ENCODE results near the gene PTPN5.

PTPN5 gene

DNA sequence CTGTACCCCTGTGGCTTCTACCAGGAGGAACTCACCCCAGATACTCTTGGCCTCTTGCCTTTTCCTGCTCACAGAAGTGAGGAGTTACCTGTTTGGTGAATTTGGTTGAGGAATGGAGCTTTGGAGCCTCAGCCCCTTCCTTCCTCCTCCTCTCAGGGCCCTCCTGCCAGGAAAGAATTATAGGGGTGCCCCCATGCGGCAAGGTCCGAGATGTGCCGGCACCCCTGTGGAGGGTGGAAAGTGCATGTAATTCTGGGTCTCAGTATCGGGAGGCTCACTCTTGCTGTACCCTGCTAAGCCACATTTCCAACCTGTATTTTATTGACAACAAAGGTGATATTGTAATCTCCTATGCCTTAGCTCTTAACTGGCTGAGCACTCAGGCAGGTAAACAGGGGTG is 51.9 kb downstream of the PTPN5 start:
- no peak for DNase-seq (ENCODE audit: low spot score)

DNA sequence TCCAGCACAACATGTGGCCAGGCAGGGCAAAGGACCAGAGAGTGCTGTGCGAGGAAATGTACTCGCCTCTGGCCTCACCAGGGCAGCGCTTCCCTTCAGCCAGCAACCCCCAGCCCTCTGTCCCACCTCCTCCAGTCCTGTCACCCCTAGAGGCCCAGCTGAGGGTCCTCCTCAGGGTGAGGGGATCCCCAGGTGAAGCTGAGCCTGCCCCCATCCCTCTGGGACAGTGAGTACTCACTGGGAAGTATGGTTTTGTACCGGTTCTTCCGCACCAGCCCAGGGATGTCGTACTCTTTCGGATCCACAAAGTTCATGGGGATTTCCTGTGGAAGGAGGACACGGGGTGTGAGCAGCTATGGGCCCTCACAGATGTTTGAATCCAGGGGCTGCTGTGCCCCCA is 54.0 kb downstream of the PTPN5 start:
- DNase-seq (ENCODE audit: low spot score) = no peak

DNA sequence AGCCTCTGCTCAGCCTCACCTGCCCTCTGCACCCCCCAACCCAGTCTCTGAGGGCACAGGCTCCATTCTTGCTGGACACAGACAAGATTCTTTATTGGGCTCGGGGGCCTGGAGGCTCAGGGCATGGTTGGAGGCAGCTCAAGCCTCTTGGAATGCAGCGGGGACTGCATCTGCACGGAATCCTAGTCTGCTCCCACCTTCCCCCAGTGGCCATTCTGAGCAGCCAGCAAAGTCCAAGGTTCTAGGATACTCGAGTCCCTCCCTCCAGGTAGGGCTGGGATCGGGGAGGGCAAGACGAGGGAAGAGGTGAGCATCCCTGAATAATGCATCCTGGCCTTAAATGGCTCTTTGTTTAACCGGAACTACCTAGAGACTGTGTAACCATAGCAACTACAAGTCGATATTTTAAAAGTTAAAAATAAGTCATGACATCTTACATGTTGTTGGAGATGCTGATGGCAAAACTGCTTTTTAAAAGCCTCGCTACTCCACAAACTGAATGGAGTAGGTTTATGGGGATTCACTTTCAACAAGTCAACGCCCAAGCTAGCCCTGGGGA is 54.9 kb downstream of the PTPN5 start:
- no peak for DNase-seq (ENCODE audit: low spot score)

DNA sequence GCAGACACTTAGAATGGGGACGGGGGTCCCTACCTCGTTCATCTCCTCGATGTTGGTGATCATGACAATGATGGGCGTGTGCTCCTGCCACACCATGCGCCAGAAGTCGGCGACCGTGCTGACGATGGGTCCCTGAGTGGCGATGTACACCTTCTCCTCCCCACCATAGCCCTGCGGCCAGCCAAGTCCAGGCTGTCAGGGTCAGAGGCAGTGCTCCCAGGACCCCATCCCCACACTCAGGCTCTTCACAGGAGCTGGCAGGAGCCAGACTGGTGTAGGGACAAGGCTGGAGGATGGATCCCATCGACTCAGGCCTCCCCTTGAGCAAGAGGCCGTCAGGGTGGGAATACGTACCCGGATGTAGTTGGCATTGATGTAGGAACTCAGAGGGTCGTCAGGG is 58.4 kb downstream of the PTPN5 start:
- DNase-seq (ENCODE audit: low spot score) = no peak

DNA sequence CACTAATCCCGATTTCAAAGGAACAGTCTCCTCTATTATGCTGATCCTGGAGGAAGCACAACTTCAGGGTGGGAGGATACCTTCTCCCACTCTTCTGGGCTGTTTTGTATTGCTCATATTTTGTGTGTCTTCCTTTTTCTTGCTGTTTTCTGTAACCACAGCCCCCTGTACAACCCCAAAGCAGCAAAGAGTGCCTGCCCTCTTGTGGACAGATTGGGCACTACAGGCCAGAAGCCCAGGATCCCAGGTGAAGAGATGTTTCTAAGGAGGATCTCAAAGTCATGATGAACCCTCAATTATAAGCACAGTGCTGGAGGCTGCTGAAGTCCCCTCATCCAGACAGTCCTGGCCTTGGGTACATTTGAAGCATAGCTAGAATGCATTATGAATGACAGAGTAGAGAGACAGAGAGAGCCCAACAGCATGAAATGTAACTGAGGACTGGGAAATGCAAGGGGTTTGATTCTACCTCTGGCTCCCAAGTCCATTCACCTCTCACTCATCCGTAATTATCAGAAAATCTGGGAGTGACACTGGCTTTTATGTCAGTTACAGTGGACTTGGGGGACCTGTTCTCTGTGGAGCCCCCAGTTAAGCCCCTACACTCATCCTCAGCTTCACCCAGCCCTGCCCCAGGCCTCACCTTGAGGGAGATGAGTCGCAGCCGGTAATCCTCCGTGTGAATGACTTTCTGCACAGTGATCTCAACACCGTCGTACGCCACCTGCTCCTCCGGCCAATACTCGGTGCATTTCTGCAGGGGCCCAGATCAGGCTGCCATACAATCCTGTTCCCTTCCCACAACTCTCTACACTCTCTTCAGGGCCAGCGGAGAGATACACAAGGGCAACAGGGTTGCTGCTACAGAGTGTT is 59.4 kb downstream of the PTPN5 start:
- peak; percentile 63 for DNase-seq (ENCODE audit: low spot score)

DNA sequence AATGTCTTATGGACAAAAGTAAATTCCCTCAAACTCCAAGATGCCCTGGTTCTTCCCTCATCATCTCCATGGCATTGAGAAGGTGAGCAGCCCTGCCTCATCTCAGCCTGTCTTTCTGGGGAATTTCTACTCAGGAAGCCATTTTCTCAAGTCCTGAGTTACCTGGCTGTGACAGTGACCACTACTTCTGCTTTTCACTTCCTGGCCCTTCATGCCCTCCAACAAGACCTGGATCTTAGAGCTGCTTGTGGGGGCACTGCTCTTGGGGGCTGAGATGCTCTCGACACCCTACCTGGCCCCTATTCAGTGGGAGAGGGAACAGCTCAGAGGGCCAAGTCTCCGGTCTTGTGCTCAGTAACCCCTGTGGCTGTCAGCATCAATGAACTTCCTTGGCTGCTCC is 60.2 kb downstream of the PTPN5 start:
- no peak for DNase-seq (ENCODE audit: low spot score)

DNA sequence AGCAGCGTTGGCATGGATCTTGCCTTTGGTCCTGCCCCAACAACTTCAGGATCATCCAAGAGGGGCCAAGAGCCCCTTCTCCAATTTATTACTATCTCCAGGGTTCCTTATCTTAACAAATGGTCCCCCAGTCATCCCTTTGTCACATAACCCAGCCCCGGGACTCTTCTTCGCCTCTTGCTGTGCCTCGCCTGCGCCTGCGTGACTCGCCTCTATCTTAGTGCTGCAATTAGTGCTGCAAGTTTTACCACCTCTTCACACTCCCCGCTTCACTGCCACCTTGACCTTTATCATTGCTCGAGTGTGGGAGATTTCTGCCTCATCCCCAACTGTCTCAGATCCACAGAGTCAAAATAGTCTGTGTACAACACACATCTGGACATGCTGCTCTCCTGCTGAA is 61.6 kb downstream of the PTPN5 start:
- DNase-seq (ENCODE audit: low spot score) = no peak

DNA sequence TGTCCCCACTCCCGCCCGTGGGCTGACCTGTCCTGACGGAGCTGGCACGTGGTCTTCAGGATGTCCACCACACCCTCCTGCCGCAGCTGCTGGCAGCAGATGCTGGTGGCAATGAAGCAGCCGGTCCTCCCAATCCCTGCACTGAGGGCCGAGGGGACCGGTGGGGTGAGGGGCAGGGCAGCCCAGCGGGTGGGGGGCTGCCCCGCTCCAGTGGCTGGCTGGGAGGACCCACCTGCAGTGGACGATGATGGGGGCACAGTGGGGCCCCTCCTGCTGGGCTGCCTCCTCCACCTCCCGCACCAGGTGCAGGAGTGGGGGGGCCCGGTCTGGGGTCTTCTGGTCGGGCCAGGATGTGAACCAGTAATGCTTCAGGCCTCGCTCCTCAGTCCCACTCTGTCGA is 62.2 kb downstream of the PTPN5 start:
- DNase-seq (ENCODE audit: low spot score) = no peak

DNA sequence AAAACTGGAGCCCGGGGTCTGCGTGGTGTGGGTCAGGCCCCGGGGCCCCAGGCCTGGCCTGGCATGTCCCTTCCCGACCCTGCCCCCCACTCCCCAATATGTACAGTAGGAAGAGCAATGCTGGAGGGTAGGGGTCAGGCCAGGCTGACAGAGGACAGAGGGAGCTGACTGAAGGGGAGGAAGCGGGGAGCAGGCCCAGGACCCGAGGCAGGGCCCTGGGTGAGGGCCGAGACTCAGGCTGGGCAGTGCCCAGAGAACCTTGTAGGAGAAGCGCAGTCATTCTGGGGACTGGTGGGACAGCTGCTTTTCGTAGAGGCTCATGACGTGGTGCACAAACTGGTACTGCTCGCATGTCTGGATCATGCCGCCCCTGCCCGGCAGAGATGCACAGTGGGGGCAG is 62.9 kb downstream of the PTPN5 start:
- no peak for DNase-seq (ENCODE audit: low spot score)

DNA sequence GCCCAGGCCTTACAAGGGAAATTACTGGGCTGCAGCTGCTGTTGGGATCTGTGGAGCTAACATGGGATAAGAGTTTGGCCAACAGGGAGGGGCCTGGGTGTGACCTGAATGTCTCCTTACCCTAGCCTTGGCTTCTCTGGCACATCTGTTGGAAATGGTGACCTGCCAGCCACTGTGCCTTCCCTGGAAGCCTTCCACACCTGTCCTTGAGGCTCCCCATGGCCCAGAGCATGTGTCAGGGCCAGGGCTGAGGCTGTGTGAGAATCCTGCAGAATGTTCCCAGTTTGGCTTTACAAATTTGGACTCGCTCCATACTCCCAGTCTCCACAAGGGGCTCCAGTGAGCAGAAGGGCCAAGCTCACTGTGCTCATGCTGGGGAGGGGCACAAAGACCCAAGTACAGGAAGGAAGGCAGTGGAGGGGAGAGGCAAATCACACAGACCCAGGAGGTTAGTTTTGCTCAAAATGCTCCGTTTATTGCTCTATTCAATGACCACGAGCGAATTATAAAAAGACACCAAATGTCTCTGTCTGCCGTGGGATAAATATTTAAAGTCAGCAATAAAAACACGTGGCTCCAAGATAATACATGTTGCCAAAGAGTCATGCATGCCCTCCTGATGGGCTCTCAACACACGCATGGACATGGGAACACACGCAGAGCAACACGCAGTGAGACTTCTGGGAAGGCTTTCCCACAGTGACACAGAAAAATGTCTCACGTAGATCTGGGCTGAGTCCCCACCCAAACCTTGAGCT is 63.9 kb downstream of the PTPN5 start:
- peak; percentile 39 for DNase-seq (ENCODE audit: low spot score)

DNA sequence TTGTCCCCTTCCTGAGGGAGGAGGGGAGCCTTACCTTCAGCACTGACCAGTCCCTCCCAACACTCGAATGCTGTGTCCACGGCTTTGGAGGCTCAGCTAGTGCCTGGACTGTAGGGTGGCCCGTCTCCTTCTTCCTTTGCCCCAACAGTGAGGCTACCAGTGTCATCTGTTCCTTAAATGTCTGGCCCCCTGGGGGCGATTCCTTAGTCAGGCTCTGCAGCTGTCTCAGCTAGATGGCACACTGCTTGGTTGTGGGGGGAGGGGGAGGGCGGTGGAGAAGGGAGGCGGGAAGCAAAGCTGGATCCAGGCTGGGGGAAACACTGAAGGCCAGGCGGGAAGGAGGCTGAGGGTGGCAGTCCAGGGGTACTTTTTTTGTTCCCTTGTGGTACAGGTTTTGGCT is 65.6 kb downstream of the PTPN5 start, which contains the start of gene IGSF22:
TSS of gene IGSF22 (minus strand) at position 149 of the 400 bp plus-strand sequence. CDS start 1,952 bp downstream, outside the sequence.
- DNase-seq (ENCODE audit: low spot score) = no peak

DNA sequence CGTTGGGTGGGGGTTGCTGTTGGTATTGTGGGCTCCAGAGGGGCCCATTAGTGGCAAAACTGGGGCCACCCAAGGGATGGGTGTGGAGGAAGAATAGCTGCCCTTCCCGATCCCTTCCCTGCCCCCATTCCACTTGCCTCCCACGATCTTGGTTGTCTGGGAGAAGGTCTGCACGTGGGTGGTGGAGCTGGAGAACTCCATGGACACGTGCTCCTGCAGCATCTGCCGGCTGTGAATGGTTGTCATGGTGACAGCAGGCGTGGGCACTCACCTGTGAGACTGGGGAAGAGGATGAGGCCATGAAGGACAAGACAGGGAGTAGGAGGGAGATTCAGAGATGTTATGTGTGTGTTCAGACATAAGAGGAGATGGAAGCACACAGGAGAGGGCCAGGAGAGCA is 67.6 kb downstream of the PTPN5 start:
- no peak for DNase-seq (ENCODE audit: low spot score)

DNA sequence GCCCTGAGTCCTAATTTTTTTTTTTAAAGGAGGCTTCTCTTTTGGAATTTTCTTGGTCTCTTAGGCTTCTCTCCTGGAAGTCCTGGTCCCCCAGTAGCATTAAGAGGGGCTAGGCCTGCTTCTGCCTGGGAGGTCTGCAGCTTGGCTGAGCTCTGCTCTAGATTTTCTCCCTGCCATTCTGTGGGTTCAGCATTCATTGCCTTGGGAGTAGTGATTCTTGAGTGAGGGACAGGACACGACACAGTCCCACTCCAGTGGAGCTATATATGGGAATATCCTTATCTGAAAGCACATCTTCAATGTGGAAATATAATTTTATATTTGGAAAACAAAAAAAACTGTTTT is 69.3 kb downstream of the PTPN5 start:
- no peak for DNase-seq (ENCODE audit: low spot score)

DNA sequence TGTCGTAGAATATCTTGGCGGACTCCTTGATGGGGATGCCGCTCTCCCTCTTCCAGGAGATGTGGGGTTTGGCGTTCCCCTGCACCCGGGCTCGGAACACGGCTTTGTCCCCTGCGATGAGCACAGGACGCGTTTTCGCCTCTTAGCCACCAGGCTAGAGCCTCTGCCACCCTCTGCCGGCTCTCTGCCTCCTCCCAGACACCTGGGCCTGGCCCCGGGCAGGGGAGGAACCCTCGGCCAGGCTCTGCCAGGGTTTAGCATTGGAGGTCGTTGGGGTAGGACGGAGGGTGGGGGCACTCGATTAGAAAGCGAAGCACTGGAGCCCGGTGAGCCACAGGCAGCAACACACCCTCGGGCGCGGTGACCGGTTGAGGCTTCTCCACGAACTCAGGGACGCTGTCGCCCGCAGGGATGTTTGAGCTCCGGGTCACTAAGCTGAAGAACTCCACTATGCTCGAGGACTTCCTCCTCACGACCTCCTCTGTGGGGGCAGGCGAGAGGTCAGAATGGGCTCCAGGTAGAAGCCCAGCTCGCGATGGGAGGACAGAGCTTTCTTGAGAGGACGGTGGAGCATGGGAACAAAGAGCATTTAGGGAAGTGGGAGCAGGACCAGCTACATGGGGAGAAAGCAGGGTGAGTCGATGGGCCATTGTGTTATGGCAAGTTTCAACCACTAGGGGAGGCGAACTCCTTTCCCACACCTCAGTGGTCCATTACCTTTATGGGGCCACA is 69.9 kb downstream of the PTPN5 start:
- peak; percentile 59 for DNase-seq (ENCODE audit: low spot score)

DNA sequence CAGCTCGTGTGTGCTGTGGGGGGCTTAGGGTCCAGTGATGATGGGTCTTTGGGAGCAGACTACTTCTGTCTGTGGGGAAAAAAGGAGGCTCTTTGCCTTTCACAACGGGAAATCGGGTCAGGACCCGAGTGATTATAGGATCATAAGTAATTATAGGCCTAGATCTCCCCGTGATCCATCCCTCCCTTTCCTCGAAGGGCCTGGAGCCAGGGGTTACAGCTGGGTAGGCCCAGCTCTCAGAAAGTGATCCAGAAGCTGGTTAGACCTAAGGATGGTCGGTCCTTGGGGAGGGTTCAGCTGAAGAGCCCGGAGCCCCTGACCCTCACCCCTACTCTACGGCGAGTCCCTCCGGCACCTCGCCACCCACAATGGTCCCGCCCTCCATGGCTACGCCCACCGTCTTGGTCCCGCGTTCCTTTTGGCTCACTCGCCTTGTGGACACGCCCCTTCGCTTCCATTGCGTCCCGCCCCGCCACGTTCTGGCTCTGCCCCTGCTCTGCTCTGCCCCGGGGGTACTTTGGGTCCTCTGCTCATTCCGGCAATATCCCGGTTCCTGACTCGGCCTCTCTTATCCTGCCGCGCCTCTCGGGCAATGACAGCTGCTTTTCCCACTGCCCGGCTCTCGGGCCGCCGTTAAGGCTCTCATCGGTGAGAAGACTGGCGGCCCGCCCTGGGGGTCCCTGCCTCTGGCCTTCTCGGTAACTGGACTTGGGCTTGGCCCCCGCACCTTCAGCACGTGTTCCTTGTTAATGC is 70.6 kb downstream of the PTPN5 start:
- peak; percentile 66 for DNase-seq (ENCODE audit: low spot score)

DNA sequence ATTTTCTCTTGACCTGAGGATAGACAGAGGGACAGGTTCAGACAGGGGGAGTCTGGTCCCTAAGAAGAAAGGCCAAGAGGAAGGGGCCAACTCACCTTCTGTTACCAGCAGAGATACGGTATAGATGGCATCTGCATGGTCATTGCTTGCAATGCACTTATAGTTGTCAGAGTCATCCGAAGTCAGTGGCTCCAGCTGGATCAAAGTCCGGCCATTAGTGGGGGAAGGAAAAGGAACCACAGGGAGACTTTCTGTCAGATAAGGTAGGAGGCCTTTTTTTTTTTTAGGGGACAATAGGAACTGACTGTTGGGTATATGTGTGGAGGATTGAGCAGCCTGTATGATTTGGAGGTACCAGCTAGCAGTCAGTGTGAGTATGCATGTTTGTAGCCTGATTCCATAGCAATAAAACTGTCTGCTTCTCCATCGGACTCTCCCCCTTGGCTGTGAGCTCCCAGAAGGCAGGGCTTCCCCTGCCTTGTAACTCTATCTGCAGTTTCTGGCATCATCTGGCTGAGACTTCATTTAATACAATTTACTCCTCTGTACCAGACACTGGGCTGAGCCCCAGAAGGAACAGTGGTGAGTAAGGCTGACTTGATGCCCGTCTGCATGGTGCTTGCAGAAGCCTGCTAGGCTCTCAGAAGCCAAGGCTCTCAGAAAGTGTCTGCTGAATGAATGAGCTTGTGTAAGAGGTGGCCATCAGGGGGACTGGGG is 71.3 kb downstream of the PTPN5 start:
- DNase-seq (ENCODE audit: low spot score) = no peak

DNA sequence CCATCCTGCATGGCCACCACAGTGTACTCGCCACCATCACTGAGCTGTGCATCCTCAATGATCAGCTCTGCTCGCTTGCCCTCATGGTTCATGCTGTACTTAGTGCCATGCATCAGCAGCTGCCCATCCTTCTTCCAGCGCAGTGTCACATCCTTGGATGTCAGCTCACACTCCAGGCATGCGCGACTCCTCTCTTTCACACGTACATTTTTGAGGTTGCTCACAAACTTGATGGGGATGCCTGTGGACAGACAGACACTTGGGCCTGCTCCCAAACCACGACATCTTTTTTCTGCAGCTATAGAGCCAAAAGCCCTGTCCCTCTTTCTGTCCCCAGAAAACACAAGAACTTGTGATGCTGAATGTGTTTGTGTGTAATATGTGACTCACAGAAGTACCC is 76.1 kb downstream of the PTPN5 start:
- no peak for DNase-seq (ENCODE audit: low spot score)

DNA sequence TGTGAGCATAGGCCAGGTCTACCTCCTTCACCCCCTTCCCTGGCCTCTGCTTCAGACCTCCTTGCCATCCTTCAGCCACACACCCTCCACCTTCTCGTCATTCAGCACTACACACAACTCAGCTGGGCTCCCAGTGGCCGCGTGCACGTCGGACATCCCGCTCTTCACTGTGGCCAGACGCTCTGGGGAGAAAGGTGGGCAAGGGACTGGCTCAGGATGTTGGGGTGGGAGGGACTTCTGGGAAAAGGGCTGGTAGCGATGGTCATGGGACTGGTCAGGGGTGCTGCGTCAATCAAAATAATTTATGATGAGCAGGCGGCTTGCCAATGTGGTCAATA is 77.2 kb downstream of the PTPN5 start:
- no peak for DNase-seq (ENCODE audit: low spot score)

DNA sequence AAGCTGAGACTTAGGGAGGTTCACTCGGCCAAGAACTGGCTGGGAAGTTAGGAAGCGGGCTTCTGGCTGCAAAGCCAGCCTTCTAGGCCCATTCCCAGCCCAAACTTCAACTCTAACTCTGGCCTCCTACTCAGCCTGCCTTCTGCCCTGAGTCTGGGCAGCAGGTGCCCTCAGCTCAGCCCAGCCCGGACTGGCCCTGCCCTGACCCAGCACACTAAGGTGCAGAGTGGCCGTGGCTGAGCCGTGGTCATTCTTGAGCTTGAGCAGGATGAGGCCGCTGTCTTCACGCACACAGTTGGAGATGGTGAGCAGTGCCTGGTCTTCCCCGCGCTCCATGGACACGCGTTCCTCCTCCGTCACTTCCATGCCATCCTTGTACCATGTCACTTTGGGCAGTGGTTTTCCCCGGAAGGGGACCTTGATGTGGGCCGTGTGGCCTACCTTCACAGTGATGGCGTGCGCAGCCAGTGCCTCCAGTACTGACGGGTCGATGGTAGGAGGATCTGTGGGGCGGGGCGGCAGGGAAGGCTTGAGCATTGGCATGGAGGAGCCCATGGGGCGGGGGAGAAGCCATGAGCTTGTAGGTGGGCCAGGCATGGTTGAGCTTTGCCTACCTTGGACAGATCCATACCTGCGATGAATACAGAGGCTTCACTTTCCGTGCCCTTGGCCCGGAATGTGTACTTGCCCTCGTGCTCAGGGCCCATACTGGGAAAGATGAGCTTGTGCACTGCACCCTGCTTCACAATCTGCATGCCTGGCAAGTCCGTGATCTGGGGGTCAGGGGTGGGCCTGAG is 77.8 kb downstream of the PTPN5 start:
- DNase-seq (ENCODE audit: low spot score) = no peak

DNA sequence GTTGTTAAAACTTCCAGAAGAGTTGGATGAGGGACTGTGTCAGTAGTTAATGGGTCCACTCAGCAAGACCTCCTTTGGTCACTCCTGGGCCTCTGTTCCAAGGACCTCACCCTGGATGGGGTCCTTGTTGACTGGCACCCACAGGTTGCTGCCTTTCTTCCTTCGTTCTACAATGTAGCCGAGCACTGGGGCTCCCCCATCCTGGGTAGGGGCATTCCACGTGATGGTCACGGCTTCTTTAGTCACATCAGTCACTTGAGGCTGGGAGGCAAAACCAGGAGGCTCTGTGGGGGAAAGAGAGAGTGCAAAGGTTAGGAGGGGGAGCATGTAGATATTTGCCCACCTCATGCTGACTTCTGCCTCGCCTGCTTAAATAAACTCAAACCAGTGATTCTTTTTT is 81.1 kb downstream of the PTPN5 start:
- DNase-seq (ENCODE audit: low spot score) = no peak
